PC-9 (cell line): ENCODE measurements around the gene NXN.

Experiments used
- CTCF ChIP-seq: fragments of 200-600 bp; sonication (generic); conservative IDR thresholded peaks from 2 replicates; pipeline ENCODE4 v1.6.1; 2017; ENCODE audit warnings: mixed run types, antibody characterized with exemption, mild to moderate bottlenecking, moderate library complexity
- EZH2 ChIP-seq: fragments of 200-600 bp; sonication (generic); IDR thresholded peaks from 2 replicates; pipeline ENCODE4 v1.8.0; 2017; ENCODE audit warnings: antibody characterized with exemption, low read depth

GRCh38 chr17:860805-861204 is 118.8 kb downstream of the NXN start:
- TF ChIP-seq EZH2 (no peak), CTCF (no peak)
